ENCODE measurements around the gene CDK5RAP3. TPM values are rescaled to one million over a fixed set of nuclear protein-coding genes. Genes with fewer than 3 reads are reported as not detected.

CDK5RAP3 gene
- total and polyA plus RNA-seq, 2 of the 13 experiments (the other 11 are each of a cell fraction or from before 2014, with no cell fraction given) = 128 to 154 TPM

DNA sequence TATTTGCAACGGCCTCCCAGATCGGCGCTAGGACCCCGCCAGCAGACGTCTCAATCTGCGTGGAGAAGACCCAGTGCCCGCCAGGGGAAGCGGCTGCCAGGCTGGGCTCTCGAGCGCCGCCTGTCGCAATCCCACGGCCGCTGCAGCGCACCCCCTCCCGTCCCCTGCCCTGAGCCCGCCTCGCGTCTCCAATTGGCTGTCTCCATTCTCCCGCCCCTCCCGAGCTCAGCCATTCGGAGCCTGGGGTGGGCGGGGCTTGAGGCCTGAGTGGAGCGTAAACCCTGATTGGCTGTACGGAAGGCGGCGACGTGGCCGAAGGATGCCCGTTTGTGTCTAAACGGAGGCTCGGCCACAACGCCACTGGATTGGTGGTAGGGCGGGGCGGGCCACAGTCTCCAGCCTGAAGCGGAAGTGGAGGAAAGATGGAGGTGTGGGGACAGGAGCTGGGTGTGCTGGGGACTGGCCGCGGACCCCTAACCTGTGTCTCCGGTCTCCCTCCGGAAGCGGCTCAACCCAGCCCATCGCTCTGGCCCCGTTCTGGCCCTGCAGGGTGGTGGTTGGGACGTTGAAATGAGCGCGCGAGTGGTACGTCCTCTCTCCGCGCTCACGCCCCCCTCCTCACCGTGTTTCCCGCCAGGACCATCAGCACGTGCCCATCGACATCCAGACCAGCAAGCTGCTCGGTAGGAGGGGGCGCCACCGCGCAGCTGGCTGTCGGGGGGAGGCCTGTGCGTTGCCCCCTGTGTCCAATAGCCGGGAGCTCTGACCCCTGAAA lies at the start of gene CDK5RAP3 (continued):
- TF ChIP-seq, protein P1, sequence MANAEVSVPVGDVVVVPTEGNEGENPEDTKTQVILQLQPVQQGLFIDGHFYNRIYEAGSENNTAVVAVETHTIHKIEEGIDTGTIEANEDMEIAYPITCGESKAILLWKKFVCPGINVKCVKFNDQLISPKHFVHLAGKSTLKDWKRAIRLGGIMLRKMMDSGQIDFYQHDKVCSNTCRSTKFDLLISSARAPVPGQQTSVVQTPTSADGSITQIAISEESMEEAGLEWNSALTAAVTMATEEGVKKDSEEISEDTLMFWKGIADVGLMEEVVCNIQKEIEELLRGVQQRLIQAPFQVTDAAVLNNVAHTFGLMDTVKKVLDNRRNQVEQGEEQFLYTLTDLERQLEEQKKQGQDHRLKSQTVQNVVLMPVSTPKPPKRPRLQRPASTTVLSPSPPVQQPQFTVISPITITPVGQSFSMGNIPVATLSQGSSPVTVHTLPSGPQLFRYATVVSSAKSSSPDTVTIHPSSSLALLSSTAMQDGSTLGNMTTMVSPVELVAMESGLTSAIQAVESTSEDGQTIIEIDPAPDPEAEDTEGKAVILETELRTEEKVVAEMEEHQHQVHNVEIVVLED (CRISPR knock-in tag; IDR thresholded peaks at IDR 0.05; ENCODE audit: borderline replicate concordance) = peak; percentile 99
- TF ChIP-seq ZNF280B (CRISPR knock-in tag; IDR thresholded peaks at IDR 0.05; ENCODE audit: borderline replicate concordance) (peak; percentile 95), FOXJ3 (CRISPR knock-in tag; IDR thresholded peaks at IDR 0.05; ENCODE audit: borderline replicate concordance) (no peak), ZNF558 (CRISPR knock-in tag; IDR thresholded peaks at IDR 0.05; ENCODE audit: borderline replicate concordance) (peak; percentile 92), ZNF496 (CRISPR knock-in tag; IDR thresholded peaks at IDR 0.05; ENCODE audit: insufficient replicate concordance) (no peak), PLRG1 (conservative IDR thresholded peaks at IDR 0.05) (no peak), ZNF768 (CRISPR knock-in tag; IDR thresholded peaks at IDR 0.05) (peak; percentile 79; the same call in 1 of the 2 replicates), ZNF546 (CRISPR knock-in tag; conservative IDR thresholded peaks at IDR 0.05) (peak; percentile 99; the same call in 1 of the 2 replicates), ZBTB43 (CRISPR knock-in tag; conservative IDR thresholded peaks at IDR 0.05) (no peak), FOXK1 (CRISPR knock-in tag; IDR thresholded peaks at IDR 0.05; ENCODE audit: borderline replicate concordance, low read depth) (peak; percentile 67), HIVEP1 (CRISPR knock-in tag; IDR thresholded peaks at IDR 0.05) (peak; percentile 14; the same call in 1 of the 2 replicates), ZNF101 (CRISPR knock-in tag; IDR thresholded peaks at IDR 0.05; ENCODE audit: borderline replicate concordance, low read depth) (peak; percentile 87), NONO (IDR thresholded peaks at IDR 0.05) (no peak), NONO (CRISPR knock-in tag; conservative IDR thresholded peaks at IDR 0.05) (peak; percentile 95), ZNF230 (CRISPR knock-in tag; IDR thresholded peaks at IDR 0.05) (peak; percentile 95), PAXIP1 (CRISPR knock-in tag; conservative IDR thresholded peaks at IDR 0.05) (peak; percentile 71), ZNF563 (CRISPR knock-in tag; IDR thresholded peaks at IDR 0.05) (peak; percentile 98)
- TF ChIP-seq, protein P2, sequence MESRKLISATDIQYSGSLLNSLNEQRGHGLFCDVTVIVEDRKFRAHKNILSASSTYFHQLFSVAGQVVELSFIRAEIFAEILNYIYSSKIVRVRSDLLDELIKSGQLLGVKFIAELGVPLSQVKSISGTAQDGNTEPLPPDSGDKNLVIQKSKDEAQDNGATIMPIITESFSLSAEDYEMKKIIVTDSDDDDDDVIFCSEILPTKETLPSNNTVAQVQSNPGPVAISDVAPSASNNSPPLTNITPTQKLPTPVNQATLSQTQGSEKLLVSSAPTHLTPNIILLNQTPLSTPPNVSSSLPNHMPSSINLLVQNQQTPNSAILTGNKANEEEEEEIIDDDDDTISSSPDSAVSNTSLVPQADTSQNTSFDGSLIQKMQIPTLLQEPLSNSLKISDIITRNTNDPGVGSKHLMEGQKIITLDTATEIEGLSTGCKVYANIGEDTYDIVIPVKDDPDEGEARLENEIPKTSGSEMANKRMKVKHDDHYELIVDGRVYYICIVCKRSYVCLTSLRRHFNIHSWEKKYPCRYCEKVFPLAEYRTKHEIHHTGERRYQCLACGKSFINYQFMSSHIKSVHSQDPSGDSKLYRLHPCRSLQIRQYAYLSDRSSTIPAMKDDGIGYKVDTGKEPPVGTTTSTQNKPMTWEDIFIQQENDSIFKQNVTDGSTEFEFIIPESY (CRISPR knock-in tag; IDR thresholded peaks at IDR 0.05) = peak; percentile 72
